ENCODE measurements around the gene DGCR6.
"Not testable (repeated sequence)": the region's sequence is repeated elsewhere in the genome, so short reads cannot be mapped to it uniquely, and the experiment has no call there.

DGCR6 gene

GRCh38 chr22:18961201-18961600 lies 55.1 kb downstream of the DGCR6 start:
- DNase-seq: not testable (repeated sequence)
